HUDEP-2 (cell line): ENCODE results near the gene DDC.

Experiments used
- DNase-seq, 76 experiments: peaks; one replicate each; lab custom pipeline; 2025; ENCODE audit not compliant: unreplicated experiment in 76 of 76; lab: John Stamatoyannopoulos, UW

Gene DDC

GRCh38 chr7:50491943-50492342 lies 73.3 kb downstream of the DDC start:
- no peak for DNase-seq

DNA sequence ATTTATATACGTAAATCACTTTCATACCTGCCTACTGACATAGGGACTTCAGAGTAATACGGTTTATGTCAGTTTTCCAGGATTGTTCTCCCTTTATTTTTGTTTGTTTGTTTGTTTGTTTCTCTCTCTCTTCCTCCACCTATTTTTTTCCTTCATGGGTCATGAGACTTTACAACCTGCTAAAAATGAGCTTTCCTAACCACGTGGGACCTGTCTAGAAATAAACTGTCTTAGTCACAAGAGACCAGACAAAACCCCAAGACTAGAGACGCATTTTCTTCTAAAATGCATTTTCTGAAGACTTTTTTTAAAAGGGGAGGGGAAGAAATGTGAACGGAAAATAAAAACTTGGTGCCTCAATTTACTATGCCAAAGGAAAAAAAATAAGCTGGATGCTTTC lies 74.0 kb downstream of the DDC start:
- DNase-seq: no peak

DNA sequence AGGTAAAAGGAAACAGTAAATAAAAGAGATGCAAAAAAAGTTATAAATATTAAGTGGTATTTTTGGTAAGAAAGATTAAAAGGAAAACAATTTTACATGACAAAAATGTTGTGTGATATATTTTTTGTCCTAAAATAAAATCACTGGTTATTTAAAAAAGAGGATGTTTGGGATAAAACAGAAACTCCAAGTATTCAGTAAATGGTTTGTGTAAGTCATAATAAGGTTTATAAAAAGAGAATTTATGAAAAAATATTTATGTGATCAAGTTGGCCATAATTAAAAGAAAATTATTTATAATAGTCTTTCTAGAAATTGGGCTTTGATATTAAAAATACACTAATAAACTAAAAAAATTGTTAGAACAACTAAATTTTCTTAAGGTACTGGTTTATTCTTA lies 76.8 kb downstream of the DDC start:
- DNase-seq: no peak

- no peak for DNase-seq
These were observed 78.7 kb downstream of the DDC start for GRCh38 chr7:50486512-50486911.

GRCh38 chr7:50481867-50482266 lies 83.3 kb downstream of the DDC start:
- no peak for DNase-seq

- DNase-seq: no peak
These were observed 84.4 kb downstream of the DDC start for GRCh38 chr7:50480797-50481196.

DNA sequence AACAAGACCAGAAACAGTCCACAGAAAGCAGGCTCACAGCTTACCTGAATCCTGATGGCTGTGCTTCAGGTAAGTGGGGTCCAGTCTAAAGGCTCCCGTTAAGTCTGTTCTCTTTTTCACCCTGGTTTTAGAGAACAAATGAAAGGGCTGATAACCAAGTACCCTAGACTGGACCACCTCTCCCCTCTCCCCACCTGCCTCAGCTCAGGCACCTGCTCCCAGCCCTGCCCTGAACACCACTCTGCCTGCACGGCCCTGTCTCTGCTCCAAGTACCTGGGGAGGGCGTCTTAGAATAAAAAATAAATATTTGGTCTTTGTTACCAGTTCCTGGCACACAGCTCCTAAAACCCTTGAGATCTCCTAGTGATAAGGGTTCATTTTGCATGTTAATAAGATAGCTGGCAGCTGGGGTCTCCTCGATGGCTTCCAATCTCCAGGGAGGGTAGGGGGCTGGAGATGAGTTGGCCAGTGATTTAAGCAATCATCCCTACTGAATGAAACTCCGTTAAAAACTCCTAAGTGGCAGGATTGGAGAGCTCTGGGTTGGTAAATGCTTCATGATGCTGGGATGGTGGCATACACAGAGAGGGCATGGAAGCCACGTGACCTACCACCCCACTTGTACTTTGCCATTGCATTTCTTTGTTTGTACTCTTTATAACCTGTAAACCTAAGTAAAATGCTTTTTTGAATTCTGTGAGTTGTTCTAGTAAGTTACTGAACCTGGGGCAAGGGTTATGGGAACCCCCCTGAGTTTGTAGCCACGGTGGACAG lies 85.3 kb downstream of the DDC start:
- DNase-seq: no peak

DNA sequence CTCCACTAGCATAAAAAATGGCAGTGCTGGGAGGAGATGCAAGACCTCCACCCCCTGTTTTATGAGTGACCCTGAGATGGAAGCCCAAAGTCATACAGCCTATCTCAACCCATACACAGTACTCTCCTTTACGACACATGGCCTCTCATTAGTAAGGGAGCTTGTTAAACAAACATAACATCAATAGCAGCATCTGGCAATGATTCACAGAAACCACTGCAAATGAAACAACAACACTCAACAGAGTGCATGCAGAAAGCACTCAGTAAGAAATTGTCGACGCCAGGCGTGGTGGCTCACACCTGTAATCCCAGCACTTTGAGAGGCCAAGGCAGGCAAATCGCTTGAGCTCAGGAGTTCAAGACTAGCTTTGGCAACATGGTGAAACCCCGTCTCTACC lies 87.6 kb downstream of the DDC start:
- DNase-seq: no peak

DNA sequence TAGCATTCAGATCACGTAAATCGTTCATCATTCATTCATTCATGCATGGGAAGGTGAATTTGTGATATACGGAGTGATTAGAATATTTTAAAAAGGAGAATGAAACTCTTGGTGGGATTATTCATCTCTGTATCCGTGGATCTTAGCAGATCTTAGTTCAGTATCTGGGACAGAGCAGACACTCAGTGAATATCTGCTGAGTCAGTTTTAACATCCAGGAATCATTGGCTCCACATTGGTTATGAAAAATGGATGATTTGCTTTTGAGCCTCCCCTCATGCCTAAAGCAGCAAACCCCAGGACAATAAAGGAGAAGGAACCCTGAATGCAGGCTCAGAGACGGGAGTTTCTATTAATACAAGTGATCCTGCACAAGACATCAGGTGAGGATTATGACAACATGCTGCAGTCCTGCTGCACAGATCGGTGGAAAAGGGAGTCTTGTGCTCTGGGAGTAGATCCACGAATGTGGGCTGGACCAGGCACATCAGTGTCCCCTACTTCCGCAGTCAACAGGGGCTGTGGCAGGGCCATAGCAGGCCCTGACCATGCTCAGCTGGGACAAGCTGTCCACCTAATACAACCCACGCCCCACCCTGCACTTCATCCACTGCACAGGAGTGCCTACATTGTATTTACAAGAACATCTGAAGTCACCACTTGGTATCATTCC lies 88.1 kb downstream of the DDC start:
- no peak for DNase-seq

GRCh38 chr7:50475340-50475739 lies 89.9 kb downstream of the DDC start:
- no peak for DNase-seq

GRCh38 chr7:50474382-50475160 lies 90.6 kb downstream of the DDC start:
- DNase-seq: no peak

DNA sequence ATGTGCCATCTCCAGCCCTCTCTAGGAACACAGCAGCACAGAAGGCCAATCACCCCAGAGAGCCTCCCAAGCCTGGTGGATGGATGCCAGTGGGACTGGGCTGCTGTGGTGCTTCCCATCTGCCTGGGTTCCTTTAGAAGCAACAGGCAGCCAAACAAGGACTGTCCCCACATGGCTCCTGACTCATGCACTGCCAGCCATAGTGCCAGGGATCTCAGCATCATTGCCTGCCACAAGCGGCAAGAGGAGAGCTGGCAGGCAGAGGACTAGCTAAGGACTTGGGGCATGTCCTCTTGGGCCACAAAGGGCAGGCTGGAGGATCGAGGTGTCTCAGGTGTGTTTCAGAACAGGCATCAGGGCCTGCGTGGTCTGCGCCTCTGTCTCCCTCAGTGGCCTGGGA lies 91.7 kb downstream of the DDC start:
- no peak for DNase-seq

DNA sequence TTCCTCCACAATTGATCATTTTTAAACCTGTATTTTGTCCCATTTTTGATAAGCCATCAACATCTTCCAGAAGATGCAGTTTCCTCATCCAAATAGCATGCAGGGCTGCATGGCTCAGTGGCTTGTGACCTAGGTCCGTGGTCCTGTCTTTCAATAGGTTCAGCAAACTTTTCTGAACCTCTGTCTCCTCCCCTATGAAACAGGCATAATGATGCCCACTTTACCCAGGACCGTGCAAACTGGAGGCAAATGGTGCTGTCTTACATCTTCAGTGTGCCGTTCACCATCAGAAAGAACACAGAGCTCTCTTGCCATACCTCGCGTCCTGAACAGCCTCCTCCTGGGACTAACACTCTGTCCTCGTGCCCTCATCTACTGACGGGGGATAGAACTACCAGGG lies 92.8 kb downstream of the DDC start:
- no peak for DNase-seq

DNA sequence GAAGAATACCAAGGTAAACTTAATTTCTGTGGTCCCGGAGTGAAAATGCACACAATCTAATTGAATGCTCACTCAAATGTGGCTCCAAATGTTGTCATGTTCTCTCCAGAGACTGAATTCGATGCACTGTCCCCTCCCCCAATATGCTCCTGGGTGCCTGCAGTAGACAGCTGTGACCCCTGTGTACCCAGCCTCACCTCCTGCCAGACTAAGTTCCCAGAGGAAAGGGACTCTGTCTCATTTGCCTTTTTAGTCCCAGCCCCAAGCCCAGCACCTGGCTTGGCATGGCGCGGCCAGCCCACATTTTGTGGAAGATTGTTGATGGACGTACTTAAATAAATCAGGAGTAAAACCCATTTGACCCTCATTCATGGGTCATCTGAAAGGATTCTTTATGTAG lies 93.2 kb downstream of the DDC start:
- DNase-seq: no peak

DNA sequence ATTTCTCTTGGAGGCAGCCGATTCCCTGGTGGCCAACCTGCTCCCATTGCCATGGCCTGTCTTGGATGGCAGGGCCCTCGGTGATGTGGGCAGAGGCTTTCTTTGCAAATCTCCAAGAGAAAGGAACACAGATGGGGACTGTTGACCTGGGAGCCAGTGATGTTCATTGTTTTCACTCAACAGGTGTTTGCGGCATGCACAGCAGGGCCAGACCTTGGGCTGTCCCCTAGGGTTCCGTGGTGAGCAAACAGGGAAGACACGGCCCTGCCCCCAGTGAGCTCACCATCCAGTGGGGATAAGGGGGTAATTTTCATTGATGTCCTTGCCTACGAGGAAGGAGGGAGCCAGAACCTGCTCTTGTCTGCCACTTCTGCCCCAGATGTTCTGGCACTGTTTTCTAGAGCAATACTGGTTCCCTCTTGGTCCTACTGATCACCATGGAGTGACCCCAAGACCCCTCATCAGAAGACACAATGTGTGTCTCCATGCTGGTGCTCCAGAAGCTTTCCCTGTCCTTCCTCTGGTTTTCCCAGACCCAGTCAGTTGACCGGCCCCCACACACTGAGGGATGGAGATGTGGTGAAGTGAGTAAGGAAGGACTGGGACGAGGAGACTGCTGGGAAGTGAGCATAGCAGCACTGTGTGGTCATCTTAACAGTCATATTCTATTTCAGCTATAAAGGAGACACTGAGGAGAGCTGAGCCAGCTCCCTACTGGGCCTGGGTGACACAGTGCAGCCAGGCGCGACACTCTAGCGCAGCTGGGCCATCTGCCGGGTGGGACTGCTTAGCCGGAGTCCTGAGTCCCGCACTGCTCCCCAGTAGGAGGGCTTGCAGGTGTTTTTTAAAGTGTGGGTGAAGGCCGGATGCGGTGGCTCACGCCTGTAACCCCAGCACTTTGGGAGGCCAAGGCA lies 94.7 kb downstream of the DDC start:
- DNase-seq: no peak

DNA sequence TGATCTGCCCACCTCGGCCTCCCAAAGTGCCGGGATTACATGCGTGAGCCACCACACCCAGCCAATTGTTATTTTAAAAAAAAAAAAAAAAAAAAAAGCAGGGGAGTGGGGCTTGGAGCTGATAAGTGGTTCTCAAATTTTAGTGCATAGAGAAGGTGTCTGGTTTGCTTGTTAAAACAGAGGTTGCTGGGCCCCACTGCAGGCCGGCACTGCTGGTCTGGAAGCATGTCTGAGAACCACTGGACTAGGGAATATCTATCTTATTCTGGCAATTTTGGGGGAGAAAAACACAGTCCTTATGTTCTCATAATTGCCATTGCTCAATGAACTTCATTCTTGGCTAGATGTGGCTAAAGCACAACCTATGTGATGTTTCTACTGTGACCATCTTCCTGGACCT lies 96.0 kb downstream of the DDC start:
- DNase-seq: no peak

DNA sequence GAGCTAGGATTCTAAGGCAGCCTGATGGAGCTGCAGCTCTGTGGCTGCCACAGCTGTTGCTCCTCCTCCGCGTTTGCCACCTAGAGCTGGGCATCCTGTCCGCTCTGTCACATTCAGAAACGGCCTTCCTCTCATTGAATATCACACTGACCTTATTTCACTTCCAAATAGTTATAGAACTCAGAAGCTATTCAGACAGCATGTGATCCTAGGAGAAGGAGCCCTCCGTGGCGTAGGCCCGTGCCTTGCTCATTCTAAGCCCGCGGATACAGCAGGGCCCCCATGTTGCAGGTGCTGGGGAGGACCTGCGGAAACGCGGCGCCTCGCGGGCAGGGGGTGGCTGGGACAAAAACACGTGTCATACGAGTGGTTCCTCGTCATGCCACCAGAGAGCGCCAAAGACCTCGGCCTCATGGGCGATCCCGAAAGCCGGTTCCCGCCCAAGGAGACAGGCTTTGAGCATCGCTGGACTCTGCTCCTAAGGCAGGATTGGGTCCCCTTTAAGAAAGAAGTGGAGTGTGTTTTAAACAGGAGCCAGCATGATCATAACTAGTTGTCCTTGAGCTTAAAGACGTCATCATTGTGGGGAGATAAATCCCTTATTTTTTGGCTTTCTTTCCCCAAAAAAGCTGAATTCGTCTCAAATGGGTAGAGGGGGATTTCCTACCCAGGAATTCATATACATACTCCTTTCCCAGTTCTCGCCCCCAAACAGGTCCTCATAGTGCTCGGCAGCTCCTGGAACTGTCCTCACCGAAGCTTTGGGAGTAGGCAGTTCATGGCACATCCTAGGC lies 97.2 kb downstream of the DDC start:
- peak in 68 of 76 experiments; percentile 13 to 83 (median 58) for DNase-seq

DNA sequence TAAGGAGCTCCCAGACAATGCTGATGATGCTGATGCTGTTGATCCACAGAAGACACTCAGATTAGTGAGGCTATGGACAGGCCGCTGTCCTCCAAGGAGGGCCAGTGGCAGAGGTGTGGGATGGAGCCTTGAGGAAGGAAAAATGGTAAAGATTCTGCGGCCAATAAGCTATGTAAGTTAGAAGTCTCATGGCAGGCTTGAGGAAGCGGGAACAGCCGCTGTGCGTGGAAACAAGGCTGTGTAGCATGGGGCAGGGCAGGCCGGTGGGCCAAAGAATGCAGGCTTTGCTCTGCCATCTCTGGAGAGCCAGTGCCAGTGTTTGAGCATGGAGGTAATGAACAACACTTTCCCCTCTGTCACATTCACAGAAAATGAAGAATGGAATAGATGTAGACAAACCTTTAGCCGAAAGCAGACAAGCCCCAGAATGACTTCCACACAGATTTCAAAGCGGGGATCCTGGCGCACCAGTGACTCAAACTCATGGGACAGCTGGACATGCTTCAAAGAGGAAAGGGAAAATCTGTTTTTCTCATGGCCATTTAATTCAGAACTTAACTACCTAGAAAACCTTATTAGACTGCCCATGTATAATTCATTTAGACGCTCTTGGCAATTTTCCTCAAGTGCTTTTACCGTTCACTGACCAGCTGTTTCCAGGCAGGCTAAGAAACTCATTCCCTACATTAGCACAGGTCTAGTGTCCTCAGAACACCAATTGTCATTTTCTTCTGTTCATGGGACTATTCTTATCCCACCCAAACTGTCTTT lies 98.2 kb downstream of the DDC start:
- no peak for DNase-seq

DNA sequence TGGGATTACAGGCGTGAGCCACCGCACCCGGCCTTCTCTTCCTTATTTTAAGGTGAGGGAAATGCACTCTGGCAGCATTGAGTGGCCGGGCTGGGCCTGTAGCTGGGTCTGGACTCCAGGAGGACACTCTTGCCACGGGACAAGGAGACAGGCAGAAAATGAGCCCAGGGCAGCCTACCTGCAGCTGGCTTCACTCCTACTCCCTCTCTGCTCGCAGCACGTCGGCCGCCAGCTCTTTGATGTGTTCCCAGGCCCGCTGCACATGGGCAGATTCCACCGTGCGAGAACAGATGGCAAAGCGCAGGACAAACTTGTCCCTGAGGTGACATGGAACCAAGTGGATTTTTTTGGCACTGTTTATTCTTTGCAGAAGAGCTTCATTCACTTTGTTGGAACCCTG lies 102.2 kb downstream of the DDC start:
- no peak for DNase-seq
